Mononuclear cell (primary cell): ENCODE data around the gene GABBR2. TPM values are rescaled to one million over a fixed set of nuclear protein-coding genes. Genes with fewer than 3 reads are reported as not detected.

ENCODE experiments used
- H3K27me3 ChIP-seq: 2 replicates; pipeline ENCODE4 v1.6.0; 2011; ENCODE audit warnings: low read length, control low read depth; ENCODE audit not compliant: insufficient read depth
- H3K4me1 ChIP-seq: 2 replicates; pipeline ENCODE4 v1.5.1; 2011; ENCODE audit warnings: mild to moderate bottlenecking, low read length, control low read depth; ENCODE audit not compliant: insufficient read depth
- H3K4me3 ChIP-seq: 2 replicates; pipeline ENCODE4 v1.5.1; 2011; ENCODE audit warnings: mild to moderate bottlenecking, low read length, moderate library complexity
- H3K9me3 ChIP-seq: 2 replicates; pipeline ENCODE4 v1.5.1; 2011; ENCODE audit warnings: low read depth, mild to moderate bottlenecking, control low read depth, low read length
- total RNA-seq: library from RNA; depleted of rRNA; stranded (reverse); fragments of >200 nt; gene quantifications from one replicate; pipeline ENCODE4 v1.2.3, GENCODE V29; 2012

The GABBR2 gene
- total RNA-seq, 1 donor = under 0.01 TPM

DNA sequence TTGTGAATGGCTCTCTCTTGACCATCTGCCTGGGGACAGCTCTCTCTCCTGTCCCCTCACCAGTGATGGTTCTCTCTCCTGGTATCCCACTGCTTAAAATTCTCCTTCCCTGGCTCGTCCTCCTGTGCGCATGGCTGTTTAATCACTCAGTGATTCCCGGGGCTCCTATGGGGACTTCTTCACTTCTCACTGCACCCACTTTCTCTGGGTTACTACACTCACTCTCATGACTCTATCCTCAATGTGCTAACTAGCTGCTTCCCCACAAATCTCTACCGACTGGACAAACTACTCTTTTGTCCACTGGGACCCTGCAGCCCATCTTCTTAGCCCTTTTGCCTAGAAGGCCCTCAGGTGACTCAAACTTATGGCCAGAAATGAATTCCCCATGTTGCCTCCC, 364.2 kb downstream of the GABBR2 start:
- Histone ChIP-seq H3K27me3 (peaks cover 7% of the 10 kb centered on the region), H3K4me1 (no peaks in the 10 kb centered on the region), H3K9me3 (no peaks in the 10 kb centered on the region), H3K4me3 (no peak overlapping the region)

DNA sequence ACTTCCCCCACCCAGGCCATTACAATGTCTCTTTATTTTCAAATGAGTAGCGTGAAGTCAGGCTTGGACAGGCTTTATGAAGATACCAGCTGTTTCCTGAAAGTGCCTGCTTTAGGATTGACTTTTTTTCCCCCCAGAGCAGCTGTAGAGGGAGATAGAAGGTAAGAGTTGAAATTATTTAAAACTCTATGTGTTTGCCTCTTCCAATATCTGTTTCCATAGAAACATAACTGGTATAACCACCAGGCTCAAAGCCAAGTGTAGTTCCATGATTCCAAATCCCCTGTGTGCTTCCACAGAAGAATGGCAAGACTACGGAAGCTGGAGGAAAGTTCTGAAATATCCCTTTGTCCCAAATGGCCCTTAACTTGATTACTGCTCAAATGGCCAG, 365.9 kb downstream of the GABBR2 start:
- Histone ChIP-seq H3K9me3 (no peaks in the 10 kb centered on the region), H3K4me1 (no peaks in the 10 kb centered on the region), H3K27me3 (peaks cover 3% of the 10 kb centered on the region), H3K4me3 (no peak overlapping the region)

DNA sequence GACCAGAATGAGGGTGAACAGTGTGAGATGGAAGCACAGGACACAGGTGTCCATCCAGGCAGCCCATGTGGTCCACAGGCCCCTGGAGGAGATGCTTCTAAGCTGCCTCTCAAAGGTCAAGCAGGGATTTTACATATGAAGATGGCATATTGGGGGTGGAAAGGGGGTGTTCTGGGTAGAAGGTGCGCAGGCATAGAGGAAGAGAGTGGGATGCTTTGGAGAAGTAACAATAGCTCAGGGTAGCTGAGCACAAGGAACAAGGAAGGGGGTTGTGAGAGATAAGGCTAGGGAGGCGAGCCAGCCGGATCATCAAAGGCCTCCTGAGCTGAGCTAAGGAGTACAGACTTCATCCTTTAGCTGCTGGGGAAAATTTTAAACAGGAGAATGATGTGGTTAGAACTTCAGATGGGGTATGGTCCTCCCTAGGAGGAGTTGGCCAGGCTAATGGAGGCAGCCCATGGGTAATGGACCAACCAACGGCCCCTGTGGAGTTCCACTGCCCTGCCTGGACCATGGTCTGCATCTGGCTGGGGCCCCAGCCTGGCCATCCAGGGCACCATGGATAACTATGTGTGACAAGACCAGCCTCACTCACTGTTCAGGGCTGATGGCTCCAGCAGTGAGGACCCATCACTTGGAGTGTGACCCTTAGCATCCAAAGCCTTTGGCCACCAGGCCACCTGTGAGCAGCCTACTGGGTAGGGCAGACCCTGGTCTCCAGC, 366.5 kb downstream of the GABBR2 start:
- Histone ChIP-seq H3K4me3 (no peak overlapping the region), H3K4me1 (no peaks in the 10 kb centered on the region), H3K9me3 (no peaks in the 10 kb centered on the region), H3K27me3 (peaks cover 3% of the 10 kb centered on the region)

DNA sequence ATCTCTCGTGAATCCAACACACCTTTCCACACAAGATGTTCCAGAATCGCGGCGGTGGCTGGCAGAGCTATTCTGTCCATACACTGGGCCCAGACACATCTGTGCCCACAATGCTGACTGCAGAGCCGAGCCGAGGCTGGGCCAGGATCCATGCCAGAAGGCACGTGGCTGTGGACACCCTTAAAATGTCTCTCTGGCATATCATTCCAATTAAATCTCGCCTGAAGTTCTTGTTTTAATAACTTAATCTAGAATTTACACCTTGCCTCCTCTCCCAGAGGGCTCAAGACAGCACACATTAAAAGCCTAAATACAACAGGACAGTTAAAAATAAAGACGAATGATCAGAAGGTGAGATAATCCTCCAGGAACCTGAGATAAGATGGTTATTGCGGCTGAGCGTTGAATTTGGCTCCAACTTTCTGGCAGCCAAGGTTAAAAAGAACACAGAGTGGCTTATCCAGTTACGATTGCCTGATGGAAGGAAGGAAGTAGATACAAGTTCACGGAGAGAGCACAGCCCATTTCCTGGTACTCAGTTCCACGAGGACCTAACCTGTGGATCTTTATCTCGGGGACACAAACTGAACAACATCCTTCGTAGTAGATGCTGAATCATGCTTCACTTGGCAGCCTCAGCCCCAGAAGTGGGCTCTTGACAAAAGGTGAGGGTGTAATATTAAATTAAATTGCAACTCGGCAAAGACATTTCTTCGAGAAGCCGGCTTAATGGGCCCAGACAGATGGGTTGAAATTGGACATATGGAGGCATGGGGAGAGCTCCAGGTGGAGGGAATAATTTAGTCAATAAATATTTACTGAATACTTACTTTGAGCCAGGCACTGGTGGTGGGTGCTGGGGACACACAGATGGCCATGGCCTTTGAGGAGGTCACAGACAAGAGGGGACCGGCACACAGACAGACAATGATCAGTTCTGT, 367.3 kb downstream of the GABBR2 start:
- H3K4me3 ChIP-seq = no peak overlapping the region
- H3K9me3 ChIP-seq = no peaks in the 10 kb centered on the region
- no peaks in the 10 kb centered on the region for H3K4me1 ChIP-seq
- peaks cover 3% of the 10 kb centered on the region for H3K27me3 ChIP-seq

DNA sequence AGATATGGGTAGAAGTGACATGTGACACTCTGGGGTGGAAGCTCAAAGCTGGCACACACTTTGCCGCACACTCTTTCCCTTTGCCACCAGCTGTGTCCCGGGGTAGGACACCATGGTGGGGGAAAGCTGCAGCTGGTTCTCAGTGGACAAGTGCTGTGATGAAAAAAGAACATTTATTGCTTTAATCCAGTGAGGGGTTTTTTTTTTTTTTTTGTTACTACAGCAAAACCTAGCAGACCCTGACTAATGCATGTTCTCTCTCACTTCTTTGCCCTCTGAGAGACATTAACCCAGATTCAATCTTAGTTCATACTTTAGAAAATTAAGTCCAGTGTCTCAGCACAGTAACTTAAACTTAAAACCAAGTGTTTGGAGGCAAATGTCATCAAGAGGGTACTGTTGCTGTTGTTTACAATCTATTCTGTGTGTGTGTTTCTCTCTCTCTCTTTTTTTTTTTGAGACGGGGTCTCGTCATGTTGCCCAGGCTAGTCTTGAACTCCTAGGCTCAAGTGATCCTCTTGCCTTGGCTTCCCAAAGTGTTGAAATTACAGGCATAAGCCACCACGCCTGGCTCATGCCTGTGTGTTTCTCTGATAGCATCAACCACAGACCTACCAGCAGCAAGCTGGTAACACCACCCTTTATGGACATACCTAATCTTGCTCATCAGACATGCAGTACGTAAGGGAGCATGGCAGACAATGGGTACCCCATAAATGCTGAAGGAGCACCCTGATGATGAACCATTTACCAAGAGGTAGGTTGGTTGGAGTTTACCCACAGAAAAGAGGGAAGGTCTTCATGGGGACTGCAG, 368.5 kb downstream of the GABBR2 start:
- no peaks in the 10 kb centered on the region for H3K9me3 ChIP-seq
- H3K4me3 ChIP-seq = no peak overlapping the region
- H3K27me3 ChIP-seq = no peaks in the 10 kb centered on the region
- no peaks in the 10 kb centered on the region for H3K4me1 ChIP-seq

DNA sequence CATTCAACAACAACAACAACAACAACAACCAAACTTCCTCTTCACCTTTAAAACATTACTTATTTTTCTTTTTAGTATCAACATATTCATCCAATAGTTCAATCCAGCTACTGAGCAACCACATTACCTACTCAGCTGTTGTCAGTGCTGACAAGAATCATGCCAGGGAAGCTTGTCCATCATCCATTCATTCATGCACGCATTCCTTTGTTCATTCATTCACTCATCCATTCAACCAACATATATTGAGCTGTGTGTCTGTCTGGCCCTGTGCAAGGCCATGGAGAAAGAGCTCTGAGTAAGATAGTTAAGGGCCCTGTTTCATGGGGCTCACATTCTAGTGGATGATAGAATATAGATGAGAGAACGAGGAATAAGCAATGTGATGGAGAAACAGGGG, 373.1 kb downstream of the GABBR2 start:
- Histone ChIP-seq H3K4me3 (no peak overlapping the region), H3K27me3 (no peaks in the 10 kb centered on the region), H3K4me1 (no peaks in the 10 kb centered on the region), H3K9me3 (no peaks in the 10 kb centered on the region)

DNA sequence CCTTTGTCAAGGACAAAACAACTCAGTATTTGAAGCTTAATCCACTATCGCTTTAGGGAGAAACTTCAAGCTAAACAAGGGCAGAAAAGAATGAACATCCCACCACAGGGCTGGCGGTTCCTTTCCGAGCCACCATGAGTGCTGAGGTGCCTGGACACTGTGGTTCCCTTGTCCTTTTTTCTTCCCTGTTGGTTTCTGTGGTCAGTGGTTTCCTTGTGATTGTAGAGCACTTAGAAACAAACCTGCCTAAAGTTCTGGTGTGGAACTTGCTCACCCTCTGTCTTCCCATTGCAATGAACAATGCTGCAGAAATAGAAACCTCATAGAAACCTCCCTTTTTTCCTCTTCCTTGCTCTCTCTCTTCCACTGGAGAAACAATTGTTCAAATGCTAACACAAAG, 373.9 kb downstream of the GABBR2 start:
- H3K27me3 ChIP-seq = no peaks in the 10 kb centered on the region
- no peaks in the 10 kb centered on the region for H3K4me1 ChIP-seq
- no peak overlapping the region for H3K4me3 ChIP-seq
- no peaks in the 10 kb centered on the region for H3K9me3 ChIP-seq

DNA sequence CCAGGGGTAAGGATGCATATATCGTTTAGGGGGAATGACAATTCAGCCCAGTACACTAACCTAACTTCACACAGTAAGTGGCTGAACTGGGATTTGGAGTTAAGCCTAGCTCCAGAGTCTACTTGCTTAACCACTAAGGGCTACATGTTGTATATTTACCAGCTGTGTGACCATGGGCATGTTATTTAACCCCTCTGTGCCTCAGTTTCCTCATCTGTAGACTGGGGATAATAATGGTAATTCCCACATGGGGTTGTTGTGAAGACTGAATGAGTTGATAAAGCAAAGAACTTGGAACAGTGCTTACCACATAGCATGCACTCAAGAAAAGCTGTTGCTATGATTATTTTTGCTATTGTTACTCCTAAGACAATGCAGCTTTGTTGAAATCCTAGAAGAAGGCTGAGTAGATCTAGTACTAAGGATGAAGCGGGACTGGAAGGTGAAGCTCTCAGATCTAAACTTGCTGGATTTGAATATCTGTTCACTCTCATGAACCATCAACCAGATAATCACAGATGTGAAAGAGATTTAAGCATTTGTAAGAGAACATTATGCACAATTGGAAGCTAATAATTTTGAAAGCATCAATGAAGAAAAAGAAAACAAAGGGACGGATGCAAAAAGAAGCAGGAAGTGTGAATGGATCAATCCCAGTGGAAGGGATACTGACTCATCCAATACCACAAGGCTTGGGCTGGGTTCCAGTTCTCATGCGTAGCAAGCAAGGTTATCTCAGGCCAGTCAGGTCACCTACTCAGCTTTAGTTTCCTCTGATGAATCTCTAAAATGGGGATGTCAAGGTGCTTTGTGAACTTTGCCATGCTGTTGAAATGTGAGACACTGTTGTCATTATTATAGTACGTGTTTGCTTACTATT, 374.8 kb downstream of the GABBR2 start:
- H3K9me3 ChIP-seq = no peaks in the 10 kb centered on the region
- no peaks in the 10 kb centered on the region for H3K27me3 ChIP-seq
- no peaks in the 10 kb centered on the region for H3K4me1 ChIP-seq
- H3K4me3 ChIP-seq = no peak overlapping the region

DNA sequence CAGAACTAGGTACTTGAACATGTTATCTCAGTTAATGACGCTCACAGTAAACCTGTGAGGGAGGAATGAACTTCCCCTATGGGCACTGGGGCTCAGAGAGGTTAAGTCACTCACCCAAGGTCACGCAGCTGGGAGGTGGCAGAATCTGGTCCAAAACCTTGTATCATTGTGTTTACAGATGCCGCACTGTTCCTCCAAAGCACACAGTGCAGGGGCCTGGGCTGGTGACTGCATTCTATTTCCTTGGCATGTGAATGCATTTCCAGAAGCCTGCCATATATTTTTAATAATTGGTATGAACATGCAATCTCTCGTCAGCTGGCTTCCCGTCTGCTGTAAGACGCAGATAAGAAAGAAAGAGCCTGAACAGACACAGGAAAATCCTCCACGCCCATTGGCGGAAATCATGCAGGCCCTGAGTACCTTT, 376.3 kb downstream of the GABBR2 start:
- H3K9me3 ChIP-seq = no peaks in the 10 kb centered on the region

DNA sequence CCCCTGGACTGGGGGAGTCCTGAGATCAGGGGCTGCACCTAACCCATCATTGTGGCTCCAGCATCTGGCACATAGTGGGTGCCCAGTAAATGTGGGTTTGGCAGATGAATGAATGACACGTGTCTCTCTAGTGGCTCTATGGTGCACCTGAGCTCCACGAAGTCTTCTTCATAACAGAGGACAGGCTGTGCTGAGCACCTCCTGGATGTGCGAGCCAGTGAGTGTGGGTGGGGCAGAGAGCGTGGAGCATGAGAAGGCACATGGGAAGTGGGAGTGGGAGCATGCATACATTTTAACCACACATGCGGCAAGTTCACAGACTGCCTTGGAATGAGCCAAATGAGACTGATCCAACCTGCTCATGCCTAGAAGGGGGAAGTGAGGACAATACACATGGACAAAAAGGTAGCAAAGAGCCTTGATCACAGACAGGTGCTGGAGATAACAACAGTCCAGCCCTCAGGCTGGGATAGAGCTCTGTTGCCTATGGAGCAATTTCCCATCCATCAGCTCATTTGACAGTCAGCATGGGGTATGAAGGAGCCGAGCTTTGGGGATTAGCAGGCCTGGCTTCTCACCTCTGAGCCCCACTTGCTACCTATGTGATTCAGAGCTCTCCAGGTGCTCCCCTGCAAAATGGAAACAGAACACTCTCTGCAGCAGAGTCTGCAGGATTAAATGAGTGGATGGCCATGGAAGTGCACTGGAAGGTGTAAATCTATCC, 377.0 kb downstream of the GABBR2 start:
- Histone ChIP-seq H3K4me3 (no peak overlapping the region), H3K27me3 (no peaks in the 10 kb centered on the region), H3K9me3 (no peaks in the 10 kb centered on the region), H3K4me1 (no peaks in the 10 kb centered on the region)

More for the DNA sequence above, 376.3 kb downstream of the GABBR2 start:
- Histone ChIP-seq H3K27me3 (no peaks in the 10 kb centered on the region), H3K4me3 (no peak overlapping the region), H3K4me1 (no peaks in the 10 kb centered on the region)

DNA sequence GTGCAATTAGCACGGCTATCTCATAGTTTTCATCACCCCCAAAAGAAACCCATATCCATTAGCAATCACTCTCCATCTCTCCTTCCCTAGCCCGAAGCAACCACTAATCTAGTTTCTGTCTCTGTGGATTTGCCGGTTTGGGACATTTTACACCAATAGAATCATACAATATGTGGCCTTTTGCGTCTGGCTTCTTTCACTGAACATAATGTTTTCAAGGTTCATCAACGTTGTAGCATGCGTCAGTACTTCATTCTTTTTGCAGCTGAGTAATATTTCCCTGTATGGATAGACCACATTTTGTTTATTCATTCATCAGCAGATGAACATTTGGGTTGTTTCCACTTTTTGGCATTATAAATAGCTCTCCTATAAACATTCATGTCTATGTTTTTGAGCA, 377.9 kb downstream of the GABBR2 start:
- H3K4me3 ChIP-seq = no peak overlapping the region
- H3K4me1 ChIP-seq = no peaks in the 10 kb centered on the region
- H3K27me3 ChIP-seq = no peaks in the 10 kb centered on the region
- no peaks in the 10 kb centered on the region for H3K9me3 ChIP-seq

DNA sequence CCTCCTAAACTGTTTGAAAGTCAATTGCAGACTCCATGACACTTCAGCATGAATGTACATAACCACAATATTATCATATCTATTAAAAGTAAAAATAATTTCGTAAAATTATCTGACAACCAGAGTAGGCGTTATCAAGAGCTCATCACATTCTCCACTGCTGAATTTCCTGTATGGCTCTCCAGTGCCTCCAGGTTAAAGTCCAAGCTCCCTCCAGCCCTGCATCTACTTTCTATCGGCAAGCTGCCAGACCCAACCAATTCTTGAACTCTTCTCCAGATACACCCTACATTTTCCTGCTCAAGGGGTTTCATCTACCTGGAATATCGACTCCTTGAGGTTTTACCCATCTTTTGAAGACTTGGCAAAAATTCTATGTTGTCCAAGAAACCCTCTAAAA, 378.8 kb downstream of the GABBR2 start:
- Histone ChIP-seq H3K4me1 (no peaks in the 10 kb centered on the region), H3K4me3 (no peak overlapping the region), H3K9me3 (no peaks in the 10 kb centered on the region), H3K27me3 (no peaks in the 10 kb centered on the region)

DNA sequence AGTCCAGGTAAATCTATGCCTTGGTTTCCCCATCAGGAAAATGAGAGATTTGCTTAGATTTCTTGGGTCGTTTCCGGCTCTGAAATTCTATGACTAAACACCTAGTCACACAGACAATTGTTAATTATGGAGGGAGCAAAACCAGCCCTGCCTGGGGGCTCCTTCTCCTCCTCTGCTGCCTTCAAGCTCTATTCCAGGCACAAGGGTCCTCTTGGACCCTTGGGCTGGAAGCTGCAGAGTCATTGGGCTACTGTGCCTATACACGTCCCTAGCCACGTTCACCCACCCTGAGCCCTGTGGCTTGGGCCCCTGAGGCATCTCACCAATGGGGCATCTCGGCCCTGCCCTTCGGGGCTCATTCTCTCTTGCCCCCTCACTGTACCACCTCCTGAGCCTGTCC, 379.5 kb downstream of the GABBR2 start:
- H3K9me3 ChIP-seq = no peaks in the 10 kb centered on the region
- no peak overlapping the region for H3K4me3 ChIP-seq
- H3K4me1 ChIP-seq = no peaks in the 10 kb centered on the region
- no peaks in the 10 kb centered on the region for H3K27me3 ChIP-seq

DNA sequence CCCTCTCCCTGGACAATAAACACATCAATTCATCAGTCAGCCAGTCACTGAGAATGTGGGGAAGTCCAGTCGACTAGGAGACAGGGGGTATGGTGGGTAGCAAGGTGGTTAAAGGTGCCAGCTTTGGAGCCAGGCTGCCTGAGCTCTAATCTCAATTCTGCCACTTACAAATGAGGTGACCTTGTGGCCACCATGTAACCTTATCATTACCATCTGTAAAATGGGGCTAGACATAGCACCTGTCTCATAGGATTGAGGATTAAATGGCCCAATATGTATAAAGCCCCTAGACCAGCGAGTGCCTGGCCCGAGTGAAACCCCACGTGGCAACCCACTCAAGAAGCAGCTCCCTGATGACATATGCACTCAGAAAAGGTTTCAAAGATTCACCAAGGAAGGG, 380.0 kb downstream of the GABBR2 start:
- H3K27me3 ChIP-seq = no peaks in the 10 kb centered on the region
- H3K9me3 ChIP-seq = no peaks in the 10 kb centered on the region
- H3K4me1 ChIP-seq = no peaks in the 10 kb centered on the region
- H3K4me3 ChIP-seq = no peak overlapping the region
